Tibial nerve (tissue), 4 donors: ENCODE results near the gene SH3RF3.

Experiments used
- EP300 ChIP-seq, 2 donors: sonication (generic); formaldehyde crosslinking; IDR thresholded peaks; one replicate each; pipeline ENCODE4 v1.6.1; 2017; ENCODE audit warnings: antibody characterized with exemption in 2 of 2, mild to moderate bottlenecking in 1 of 2
- POLR2A ChIP-seq, 2 donors: fragments of 450-650 bp; IDR thresholded peaks; one replicate each; pipeline ENCODE4 v1.6.1; 2017; ENCODE audit warnings: antibody characterized with exemption in 2 of 2, mild to moderate bottlenecking in 2 of 2, moderate library complexity in 2 of 2
- TF ChIP-seq, protein P1 (sequence below), 5 experiments: fragments of 200-600 bp in 3 of 5; fragments of 450-650 bp in 2 of 5; sonication (generic) in 3 of 5; IDR thresholded peaks; one replicate each; pipeline ENCODE4 v1.5.1; 2016 to 2019; ENCODE audit warnings: antibody characterized with exemption in 5 of 5, mild to moderate bottlenecking in 3 of 5, moderate library complexity in 2 of 5

GRCh38 chr2:109480486-109481195 is 351.6 kb downstream of the SH3RF3 start:
- no peak for TF ChIP-seq EP300 (IDR thresholded peaks at IDR 0.05)
- TF ChIP-seq, protein P1, sequence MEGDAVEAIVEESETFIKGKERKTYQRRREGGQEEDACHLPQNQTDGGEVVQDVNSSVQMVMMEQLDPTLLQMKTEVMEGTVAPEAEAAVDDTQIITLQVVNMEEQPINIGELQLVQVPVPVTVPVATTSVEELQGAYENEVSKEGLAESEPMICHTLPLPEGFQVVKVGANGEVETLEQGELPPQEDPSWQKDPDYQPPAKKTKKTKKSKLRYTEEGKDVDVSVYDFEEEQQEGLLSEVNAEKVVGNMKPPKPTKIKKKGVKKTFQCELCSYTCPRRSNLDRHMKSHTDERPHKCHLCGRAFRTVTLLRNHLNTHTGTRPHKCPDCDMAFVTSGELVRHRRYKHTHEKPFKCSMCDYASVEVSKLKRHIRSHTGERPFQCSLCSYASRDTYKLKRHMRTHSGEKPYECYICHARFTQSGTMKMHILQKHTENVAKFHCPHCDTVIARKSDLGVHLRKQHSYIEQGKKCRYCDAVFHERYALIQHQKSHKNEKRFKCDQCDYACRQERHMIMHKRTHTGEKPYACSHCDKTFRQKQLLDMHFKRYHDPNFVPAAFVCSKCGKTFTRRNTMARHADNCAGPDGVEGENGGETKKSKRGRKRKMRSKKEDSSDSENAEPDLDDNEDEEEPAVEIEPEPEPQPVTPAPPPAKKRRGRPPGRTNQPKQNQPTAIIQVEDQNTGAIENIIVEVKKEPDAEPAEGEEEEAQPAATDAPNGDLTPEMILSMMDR (IDR thresholded peaks at IDR 0.05): no peak
- no peak for TF ChIP-seq POLR2A (IDR thresholded peaks at IDR 0.05)
